Measurements from ENCODE around the gene NOC4L.

NOC4L gene

GRCh38 chr12:132197581-132198354 is 53.5 kb downstream of the NOC4L start:
- no peak for DNase-seq (ENCODE audit: low read depth in 2 of 2)

- no peak for DNase-seq (ENCODE audit: low read depth in 2 of 2)
These were observed 54.8 kb downstream of the NOC4L start for GRCh38 chr12:132199101-132199500.

- no peak for DNase-seq (ENCODE audit: low read depth in 2 of 2)
These were observed 55.5 kb downstream of the NOC4L start for GRCh38 chr12:132199526-132200319.

GRCh38 chr12:132200800-132201199 is 56.5 kb downstream of the NOC4L start:
- DNase-seq (ENCODE audit: low read depth in 2 of 2): no peak

GRCh38 chr12:132201391-132202120 is 57.3 kb downstream of the NOC4L start:
- DNase-seq (ENCODE audit: low read depth in 2 of 2): no peak

Data from stimulated activated CD4-positive, alpha-beta T cell treated with anti-CD3 and anti-CD28 coated beads, Interleukin-1b, Interleukin-23, amount 100 ng/mL, for 4 hours (primary cell).